ENCODE data around the gene DMKN.

DNA sequence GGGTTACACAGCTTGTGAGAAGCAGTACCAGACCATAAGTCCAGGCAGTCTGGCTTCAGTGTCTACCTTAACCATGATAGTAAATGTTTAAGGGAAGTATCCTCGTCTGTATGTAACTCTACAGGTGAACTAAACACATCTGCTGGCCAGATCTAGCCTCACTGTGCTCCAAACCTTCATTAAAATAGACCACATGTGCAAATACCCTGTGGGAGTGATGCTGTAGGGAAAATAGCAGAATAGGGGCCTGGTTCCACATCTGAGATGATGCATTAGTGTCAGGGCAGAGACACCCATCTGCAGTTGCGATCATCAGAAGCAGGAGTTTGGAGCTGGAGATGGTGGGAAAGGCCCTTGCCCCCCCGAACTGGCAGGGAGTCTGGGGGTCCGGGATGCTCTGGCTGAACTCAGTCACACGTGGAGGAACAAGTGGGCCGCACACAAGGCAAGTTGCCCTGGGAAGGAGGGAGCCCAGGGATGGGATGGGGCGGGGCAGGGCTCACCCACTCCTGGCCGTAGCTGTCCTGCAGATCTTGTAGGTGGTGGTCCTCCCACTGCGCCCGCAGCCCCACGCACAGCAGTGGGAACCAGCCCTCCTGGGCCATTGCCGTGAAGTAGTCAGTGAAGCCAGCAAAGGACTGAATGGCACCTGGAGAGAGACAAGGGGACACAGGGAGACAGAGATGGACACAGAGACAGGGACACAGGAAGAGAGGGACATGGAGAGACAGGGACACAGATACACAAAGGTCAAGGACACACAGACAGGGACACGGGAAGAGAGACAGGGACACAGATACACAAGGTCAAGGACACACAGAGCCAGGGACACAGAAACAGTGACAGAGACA lies 39.3 kb upstream of the DMKN start:
- TF ChIP-seq, protein P1, sequence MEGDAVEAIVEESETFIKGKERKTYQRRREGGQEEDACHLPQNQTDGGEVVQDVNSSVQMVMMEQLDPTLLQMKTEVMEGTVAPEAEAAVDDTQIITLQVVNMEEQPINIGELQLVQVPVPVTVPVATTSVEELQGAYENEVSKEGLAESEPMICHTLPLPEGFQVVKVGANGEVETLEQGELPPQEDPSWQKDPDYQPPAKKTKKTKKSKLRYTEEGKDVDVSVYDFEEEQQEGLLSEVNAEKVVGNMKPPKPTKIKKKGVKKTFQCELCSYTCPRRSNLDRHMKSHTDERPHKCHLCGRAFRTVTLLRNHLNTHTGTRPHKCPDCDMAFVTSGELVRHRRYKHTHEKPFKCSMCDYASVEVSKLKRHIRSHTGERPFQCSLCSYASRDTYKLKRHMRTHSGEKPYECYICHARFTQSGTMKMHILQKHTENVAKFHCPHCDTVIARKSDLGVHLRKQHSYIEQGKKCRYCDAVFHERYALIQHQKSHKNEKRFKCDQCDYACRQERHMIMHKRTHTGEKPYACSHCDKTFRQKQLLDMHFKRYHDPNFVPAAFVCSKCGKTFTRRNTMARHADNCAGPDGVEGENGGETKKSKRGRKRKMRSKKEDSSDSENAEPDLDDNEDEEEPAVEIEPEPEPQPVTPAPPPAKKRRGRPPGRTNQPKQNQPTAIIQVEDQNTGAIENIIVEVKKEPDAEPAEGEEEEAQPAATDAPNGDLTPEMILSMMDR (conservative IDR thresholded peaks at IDR 0.05 in 1 of 2, IDR thresholded peaks at IDR 0.05 in 1 of 2; ENCODE audit: low read depth in 1 of 2, low read length in 2 of 2), result no peak
- no peak for TF ChIP-seq EZH2 (IDR thresholded peaks at IDR 0.05; ENCODE audit: low read length, missing control alignments)
